K562 (cell line): ENCODE measurements around the gene ICA1. TPM values are rescaled to one million over a fixed set of nuclear protein-coding genes. Genes with fewer than 3 reads are reported as not detected.

ENCODE experiments used
- ATAC-seq: fragments of 200-7000 bp; cut with Tn5 transposase; 3 replicates; pipeline ENCODE4 v1.9.1; 2020; ENCODE audit warnings: moderate library complexity
- BruUV-seq: library from RNA; stranded (reverse); fragments of 400-500 nt; replicated peaks from 2 replicates; lab custom pipeline; 2021; lab: Mats Ljungman, UMichigan
- CTCF ChIA-PET: fragments of 300-600 bp; formaldehyde crosslinking; extraction: SDS; loops from one replicate; lab custom pipeline; 2021; ENCODE audit warnings: low intra/inter-chr PET ratio; lab: Yijun Ruan, JAX
- POLR2A ChIA-PET: fragments of 300-600, 350-650 bp; sonication (Branson Sonifier 250); formaldehyde crosslinking; extraction: SDS; loops from one replicate; lab custom pipeline; 2021; ENCODE audit warnings: antibody characterized with exemption, inconsistent platforms; lab: Yijun Ruan, JAX
- DNase-seq, 4 experiments: peaks; one replicate each; pipeline versions ENCODE4 v3.0.0 to v3.0.0-alpha.2; 2011 to 2018; ENCODE audit warnings: low spot score in 3 of 4, mixed read lengths in 3 of 4; ENCODE audit errors: extremely low read depth in 1 of 4
- FAIRE-seq: peaks from 2 replicates; lab custom pipeline; 2011; peaks lifted over from hg19 to GRCh38; lab: Jason Lieb, UNC
- H2AFZ ChIP-seq: 2 replicates; pipeline ENCODE4 v1.6.0; 2011; ENCODE audit warnings: low read depth, low read length, control low read depth, inconsistent platforms
- H3K27ac ChIP-seq: fragments of 200-600 bp; 3 replicates; pipeline ENCODE4 v1.8.0; 2011; ENCODE audit warnings: low read depth, mild to moderate bottlenecking, control low read depth, inconsistent platforms, low read length, moderate library complexity, mixed read lengths; ENCODE audit errors: extremely low read depth
- H3K27me3 ChIP-seq, 2 experiments: fragments of 300-600 bp in 1 of 2; 2 replicates in 1 of 2; 3 replicates in 1 of 2; pipeline versions ENCODE4 v1.6.0 to v1.8.0; 2011; ENCODE audit warnings: inconsistent platforms in 2 of 2, low read length in 2 of 2, mild to moderate bottlenecking in 1 of 2, mixed read lengths in 1 of 2, moderate library complexity in 1 of 2; ENCODE audit not compliant: control insufficient read depth in 2 of 2, insufficient read depth in 2 of 2
- H3K36me3 ChIP-seq: fragments of 300-600 bp; 3 replicates; pipeline ENCODE4 v1.8.0; 2011; ENCODE audit warnings: mild to moderate bottlenecking, low read length, inconsistent platforms; ENCODE audit not compliant: control insufficient read depth, insufficient read depth
- H3K4me1 ChIP-seq, 2 experiments: fragments of 200-600 bp in 1 of 2; replicated peaks in 1 of 2; 2 replicates in 1 of 2; 3 replicates in 1 of 2; pipeline versions ENCODE4 v1.5.1 to v1.8.0; 2011; ENCODE audit warnings: inconsistent platforms in 2 of 2, low read length in 2 of 2, mild to moderate bottlenecking in 1 of 2, mixed read lengths in 1 of 2, moderate library complexity in 1 of 2; ENCODE audit not compliant: control insufficient read depth in 2 of 2, insufficient read depth in 2 of 2
- H3K4me2 ChIP-seq: 2 replicates; pipeline ENCODE4 v1.6.1; 2011; ENCODE audit warnings: low read length, control low read depth, inconsistent platforms, mixed read lengths; ENCODE audit not compliant: insufficient read depth
- H3K4me3 ChIP-seq: fragments of 200-600 bp; sonication (generic), shearing (Covaris generic); 2 replicates; pipeline ENCODE4 v1.5.1; 2016; ENCODE audit warnings: control low read depth, inconsistent platforms
- H3K79me2 ChIP-seq: fragments of 200-600 bp; 3 replicates; pipeline ENCODE4 v1.8.0; 2011; ENCODE audit warnings: low read length, inconsistent platforms; ENCODE audit not compliant: control insufficient read depth, insufficient read depth
- H3K9ac ChIP-seq, 2 experiments: 2 replicates each; pipeline versions ENCODE4 v1.6.0 to v1.6.1; 2011; ENCODE audit warnings: low read depth in 2 of 2, low read length in 2 of 2, control low read depth in 1 of 2, inconsistent platforms in 1 of 2, mild to moderate bottlenecking in 1 of 2, mixed read lengths in 1 of 2; ENCODE audit not compliant: insufficient read depth in 1 of 2
- H3K9me1 ChIP-seq: one replicate; pipeline ENCODE4 v1.6.0; 2011; ENCODE audit warnings: inconsistent platforms, mild to moderate bottlenecking, low read length, moderate library complexity; ENCODE audit not compliant: control insufficient read depth, insufficient read depth
- H3K9me3 ChIP-seq: replicated peaks from 2 replicates; pipeline ENCODE4 v1.5.1; 2011; ENCODE audit warnings: low read depth, low read length, inconsistent platforms; ENCODE audit not compliant: control insufficient read depth, insufficient read depth
- H4K20me1 ChIP-seq: replicated peaks from 2 replicates; pipeline ENCODE4 v1.6.1; 2011; ENCODE audit warnings: low read length, inconsistent platforms, mixed read lengths; ENCODE audit not compliant: control insufficient read depth, insufficient read depth
- EGR1 ChIP-seq: fragments of 450-650 bp; conservative IDR thresholded peaks from 2 replicates; pipeline ENCODE4 v1.6.1; 2017; ENCODE audit warnings: mild to moderate bottlenecking
- ELF1 ChIP-seq: fragments of 200-800 bp; sonication (Bioruptor generic); IDR thresholded peaks from 2 replicates; pipeline ENCODE4 v1.6.1; 2016; ENCODE audit warnings: missing genetic modification characterization, missing compliant biosample characterization
- ETV1 ChIP-seq: fragments of 450-650 bp; conservative IDR thresholded peaks from 2 replicates; pipeline ENCODE4 v1.6.1; 2016; ENCODE audit warnings: missing genetic modification characterization, control low read depth, low read depth, missing compliant biosample characterization
- MAZ ChIP-seq, 2 experiments: fragments of 450-650 bp in 1 of 2; sonication (generic) in 1 of 2; formaldehyde crosslinking; IDR thresholded peaks in 1 of 2; conservative IDR thresholded peaks in 1 of 2; 2 replicates each; pipeline versions ENCODE4 v1.4.0 to v1.5.0; 2020; ENCODE audit warnings: mild to moderate bottlenecking in 1 of 2, missing genetic modification reagents in 1 of 2
- MTA1 ChIP-seq: fragments of 450-650 bp; IDR thresholded peaks from 2 replicates; pipeline ENCODE4 v1.6.1; 2017; ENCODE audit warnings: borderline replicate concordance
- MXI1 ChIP-seq: IDR thresholded peaks from 2 replicates; pipeline ENCODE4 v1.6.1; 2011; ENCODE audit warnings: low read depth, mild to moderate bottlenecking, improper control_type of control experiment, low read length
- PHF20 ChIP-seq: fragments of 450-650 bp; IDR thresholded peaks from 2 replicates; pipeline ENCODE4 v1.6.1; 2018; ENCODE audit not compliant: partially characterized antibody
- THAP12 ChIP-seq: fragments of 250-450 bp; sonication (Bioruptor Pico); IDR thresholded peaks from 2 replicates; pipeline ENCODE4 v1.9.0; 2021; ENCODE audit warnings: mild to moderate bottlenecking, inconsistent platforms
- USF1 ChIP-seq: sonication (generic); formaldehyde crosslinking; IDR thresholded peaks from 2 replicates; pipeline ENCODE4 v1.9.0; 2022; ENCODE audit warnings: mild to moderate bottlenecking, missing genetic modification reagents
- ZNF140 ChIP-seq: fragments of 250-450 bp; sonication (Bioruptor Pico); IDR thresholded peaks from 2 replicates; pipeline ENCODE4 v1.8.0; 2021; ENCODE audit warnings: moderate library complexity, mild to moderate bottlenecking, inconsistent platforms
- ZNF24 ChIP-seq: fragments of 450-650 bp; IDR thresholded peaks from 2 replicates; pipeline ENCODE4 v1.6.1; 2016
- WGBS: fragments of 100-300 bp; shearing (Covaris generic); methylation state at CpG from one replicate; pipeline ENCODE4 v1.1.6; 2016; ENCODE audit warnings: low coverage, mixed read lengths; ENCODE audit not compliant: insufficient coverage; ENCODE audit errors: missing lambda C conversion rate; 5-methylcytosine and 5-hydroxymethylcytosine counted together
- in situ Hi-C: fragments of 300-500 bp; cut with MboI; formaldehyde crosslinking; loops from 4 replicates; pipeline ENCODE4 v1.15.0; 2018; ENCODE audit warnings: inconsistent platforms, mixed read lengths
- intact Hi-C: fragments of 100-400 bp; cut with micrococcal nuclease; formaldehyde crosslinking; loops from 2 replicates; pipeline ENCODE4 v1.14.2; 2022
- polyA plus RNA-seq, 8 experiments: library from polyadenylated mRNA; depleted of rRNA in 4 of 8; stranded (reverse) in 5 of 8; unstranded in 3 of 8; fragments of >200 nt; fragmentation: Nextera tagmentation in 2 of 8; fragmentation: Illumina TruSeq in 1 of 8; extraction: Ambion mirVana in 2 of 8; extraction: Trizol in 1 of 8; gene quantifications; 2 replicates each; pipeline versions ENCODE4 v1.2.1 to v1.2.3, GENCODE V29; 2011 to 2014; ENCODE audit warnings: inconsistent platforms in 1 of 8, missing spikeins in 1 of 8
- total RNA-seq, 7 experiments: library from RNA; depleted of rRNA in 6 of 7; stranded (reverse); fragments of >200 nt in 6 of 7; fragmentation: Illumina TruSeq in 2 of 7; extraction: Trizol in 2 of 7; gene quantifications; 2 replicates each; pipeline versions ENCODE4 v1.2.1 to v1.2.3, GENCODE V29; 2011 to 2021; ENCODE audit warnings: low replicate concordance in 1 of 7
- TF ChIP-seq, protein P1 (sequence below), 2 experiments: fragments of 450-650 bp; IDR thresholded peaks; 2 replicates each; pipeline ENCODE4 v1.6.1; 2018; ENCODE audit warnings: mild to moderate bottlenecking in 2 of 2, low read depth in 1 of 2; ENCODE audit not compliant: partially characterized antibody in 2 of 2
- TF ChIP-seq, protein P2 (sequence below): sonication (generic); formaldehyde crosslinking; IDR thresholded peaks from 2 replicates; pipeline ENCODE4 v1.8.1; 2023; ENCODE audit warnings: mild to moderate bottlenecking, missing genetic modification reagents

The ICA1 gene
- total and polyA plus RNA-seq, 9 of the 15 experiments (the other 6 are each of a cell fraction or from before 2014, with no cell fraction given), result 7.1 to 22.3 (median 16.4) TPM

GRCh38 chr7:8068892-8069686, 192.9 kb downstream of the ICA1 start:
- intact Hi-C loops, result no loop called here
- 47% methylated on average over 11 of the region's 12 CpGs for WGBS
- BruUV-seq, result no TSS peak
- TF ChIP-seq MAZ (CRISPR knock-in tag; conservative IDR thresholded peaks at IDR 0.05 in 1 of 2, IDR thresholded peaks at IDR 0.05 in 1 of 2) (no peak), THAP12 (CRISPR knock-in tag) (no peak), ETV1 (tag) (no peak), MTA1 (no peak), MXI1 (no peak), ELF1 (tag) (no peak), ZNF24 (no peak), PHF20 (no peak), ZNF140 (no peak), EGR1 (no peak), USF1 (no peak)
- TF ChIP-seq, protein P1, sequence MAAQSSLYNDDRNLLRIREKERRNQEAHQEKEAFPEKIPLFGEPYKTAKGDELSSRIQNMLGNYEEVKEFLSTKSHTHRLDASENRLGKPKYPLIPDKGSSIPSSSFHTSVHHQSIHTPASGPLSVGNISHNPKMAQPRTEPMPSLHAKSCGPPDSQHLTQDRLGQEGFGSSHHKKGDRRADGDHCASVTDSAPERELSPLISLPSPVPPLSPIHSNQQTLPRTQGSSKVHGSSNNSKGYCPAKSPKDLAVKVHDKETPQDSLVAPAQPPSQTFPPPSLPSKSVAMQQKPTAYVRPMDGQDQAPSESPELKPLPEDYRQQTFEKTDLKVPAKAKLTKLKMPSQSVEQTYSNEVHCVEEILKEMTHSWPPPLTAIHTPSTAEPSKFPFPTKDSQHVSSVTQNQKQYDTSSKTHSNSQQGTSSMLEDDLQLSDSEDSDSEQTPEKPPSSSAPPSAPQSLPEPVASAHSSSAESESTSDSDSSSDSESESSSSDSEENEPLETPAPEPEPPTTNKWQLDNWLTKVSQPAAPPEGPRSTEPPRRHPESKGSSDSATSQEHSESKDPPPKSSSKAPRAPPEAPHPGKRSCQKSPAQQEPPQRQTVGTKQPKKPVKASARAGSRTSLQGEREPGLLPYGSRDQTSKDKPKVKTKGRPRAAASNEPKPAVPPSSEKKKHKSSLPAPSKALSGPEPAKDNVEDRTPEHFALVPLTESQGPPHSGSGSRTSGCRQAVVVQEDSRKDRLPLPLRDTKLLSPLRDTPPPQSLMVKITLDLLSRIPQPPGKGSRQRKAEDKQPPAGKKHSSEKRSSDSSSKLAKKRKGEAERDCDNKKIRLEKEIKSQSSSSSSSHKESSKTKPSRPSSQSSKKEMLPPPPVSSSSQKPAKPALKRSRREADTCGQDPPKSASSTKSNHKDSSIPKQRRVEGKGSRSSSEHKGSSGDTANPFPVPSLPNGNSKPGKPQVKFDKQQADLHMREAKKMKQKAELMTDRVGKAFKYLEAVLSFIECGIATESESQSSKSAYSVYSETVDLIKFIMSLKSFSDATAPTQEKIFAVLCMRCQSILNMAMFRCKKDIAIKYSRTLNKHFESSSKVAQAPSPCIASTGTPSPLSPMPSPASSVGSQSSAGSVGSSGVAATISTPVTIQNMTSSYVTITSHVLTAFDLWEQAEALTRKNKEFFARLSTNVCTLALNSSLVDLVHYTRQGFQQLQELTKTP (IDR thresholded peaks at IDR 0.05; ENCODE audit: low read depth in 1 of 2, partially characterized antibody in 2 of 2), result no peak
- TF ChIP-seq, protein P2, sequence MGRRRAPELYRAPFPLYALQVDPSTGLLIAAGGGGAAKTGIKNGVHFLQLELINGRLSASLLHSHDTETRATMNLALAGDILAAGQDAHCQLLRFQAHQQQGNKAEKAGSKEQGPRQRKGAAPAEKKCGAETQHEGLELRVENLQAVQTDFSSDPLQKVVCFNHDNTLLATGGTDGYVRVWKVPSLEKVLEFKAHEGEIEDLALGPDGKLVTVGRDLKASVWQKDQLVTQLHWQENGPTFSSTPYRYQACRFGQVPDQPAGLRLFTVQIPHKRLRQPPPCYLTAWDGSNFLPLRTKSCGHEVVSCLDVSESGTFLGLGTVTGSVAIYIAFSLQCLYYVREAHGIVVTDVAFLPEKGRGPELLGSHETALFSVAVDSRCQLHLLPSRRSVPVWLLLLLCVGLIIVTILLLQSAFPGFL, result no peak

More at GRCh38 chr7:8068892-8069686, 192.9 kb downstream of the ICA1 start:
- in situ Hi-C loops, result no loop called here
- no peaks in the 10 kb centered on the region for H3K9me1 ChIP-seq
- 0 out of 3 replicates have a peak, but pooled peaks cover 3% of the 10 kb centered on the region for H3K36me3 ChIP-seq
- H4K20me1 ChIP-seq, result no peaks in the 10 kb centered on the region
- H3K4me1 ChIP-seq, result peaks cover 0 to 4% of the 10 kb centered on the region in 2 experiments; a peak in 1 of 5 replicates
- no peak overlapping the region for H3K4me3 ChIP-seq
- H3K4me2 ChIP-seq, result no peak overlapping the region
- no peak overlapping the region for H2AFZ ChIP-seq
- no peak overlapping the region for H3K27ac ChIP-seq
- no peak overlapping the region for H3K9ac ChIP-seq
- FAIRE-seq (no peak), DNase-seq (no peak), ATAC-seq (no peak)
- ChIA-PET CTCF (no interaction called here), POLR2A (interaction anchor here (0.6 to 0.7 kb wide), 2 partner anchors 99 to 261 kb away, joined by 3 read pairs; no protein-coding TSS in a partner anchor)
- no peaks in the 10 kb centered on the region for H3K79me2 ChIP-seq
- H3K27me3 ChIP-seq, result no peaks in the 10 kb centered on the region
- H3K9me3 ChIP-seq, result no peaks in the 10 kb centered on the region
